ENCODE measurements around the gene ALDOB.
A peak's percentile ranks its signal among the peaks of the same experiment; 100 is the strongest.
"Not testable (repeated sequence)": the region's sequence is repeated elsewhere in the genome, so short reads cannot be mapped to it uniquely, and the experiment has no call there.

Gene ALDOB

DNA sequence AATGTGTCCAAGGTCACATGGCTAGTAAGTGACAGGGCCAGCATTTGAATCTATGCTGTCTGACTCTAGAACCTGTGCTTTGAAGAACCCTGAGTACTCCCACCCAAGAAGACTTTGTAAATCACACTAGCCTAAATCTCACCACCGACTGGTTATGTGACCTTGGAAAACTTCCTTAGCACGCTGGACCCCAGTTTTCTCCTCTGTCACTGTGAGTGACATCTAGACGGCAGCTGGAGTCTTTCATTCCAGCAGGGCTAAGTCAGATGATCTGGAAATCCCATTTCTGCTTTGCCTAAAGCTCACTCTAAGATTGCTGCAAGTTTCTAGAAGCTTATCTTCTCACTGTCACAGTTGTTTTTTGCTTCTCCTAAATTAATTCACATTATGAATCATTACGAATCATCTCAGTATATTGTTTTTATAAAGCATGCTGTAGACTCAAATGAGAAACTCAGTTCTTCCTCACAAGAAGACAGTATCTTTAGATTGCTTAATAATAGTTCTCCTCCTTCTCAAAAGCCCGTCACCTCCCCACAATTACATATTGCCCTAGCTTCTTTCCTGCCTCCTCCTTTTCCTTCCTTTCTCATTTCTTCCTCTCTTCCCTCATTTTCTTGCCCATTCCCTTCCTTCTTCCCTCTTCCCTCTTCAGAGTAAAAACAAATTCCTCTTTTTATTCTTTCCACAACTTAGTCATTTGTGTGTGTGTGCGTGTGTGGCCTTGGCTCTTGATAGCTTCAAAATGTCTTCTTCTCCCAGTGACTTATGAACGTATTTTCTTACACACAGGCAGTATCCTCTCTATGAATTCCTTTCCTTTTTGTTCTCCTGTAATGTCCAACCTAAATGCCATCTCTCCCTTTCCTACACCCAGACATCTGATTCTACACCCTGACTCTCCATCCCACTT lies 16.8 kb downstream of the ALDOB start:
- no peak for DNase-seq

DNA sequence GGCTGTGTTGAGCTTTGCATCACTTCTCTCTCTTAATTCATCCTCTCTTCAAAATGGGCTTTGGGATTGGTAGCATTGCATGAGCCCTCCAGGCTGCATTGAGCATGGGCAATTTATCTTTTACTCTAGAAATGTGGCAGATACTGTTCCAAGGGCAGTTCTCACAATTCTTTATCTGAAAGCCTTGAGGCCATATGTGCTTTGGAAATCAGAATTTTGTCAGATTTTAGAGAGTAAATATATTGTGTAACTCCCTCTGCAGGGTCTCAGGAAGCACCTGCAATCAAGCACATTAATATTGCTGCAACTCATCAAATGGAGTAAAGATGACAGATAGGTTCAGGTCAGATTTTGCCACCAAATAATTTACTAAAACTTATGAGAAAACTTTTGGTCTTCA lies 17.6 kb downstream of the ALDOB start:
- DNase-seq, result no peak

DNA sequence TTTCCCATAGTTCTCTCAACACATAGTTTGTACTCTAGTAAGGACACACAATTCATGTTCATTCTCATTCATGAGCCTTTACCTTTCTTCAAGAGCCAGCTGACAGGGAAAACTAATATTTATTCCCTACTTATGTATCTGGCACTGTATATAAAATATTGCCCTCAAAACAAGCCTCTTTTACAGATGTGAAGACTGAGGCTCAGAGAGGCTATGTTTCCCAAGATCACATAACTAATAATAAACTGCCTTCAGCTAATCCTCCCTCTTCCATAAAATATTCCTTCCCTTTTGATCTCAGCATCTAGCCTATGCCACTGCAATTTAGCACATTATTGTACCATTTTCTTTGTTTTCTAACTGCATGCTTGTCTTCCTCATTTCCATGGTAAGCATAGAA lies 18.2 kb downstream of the ALDOB start:
- no peak for DNase-seq

DNA sequence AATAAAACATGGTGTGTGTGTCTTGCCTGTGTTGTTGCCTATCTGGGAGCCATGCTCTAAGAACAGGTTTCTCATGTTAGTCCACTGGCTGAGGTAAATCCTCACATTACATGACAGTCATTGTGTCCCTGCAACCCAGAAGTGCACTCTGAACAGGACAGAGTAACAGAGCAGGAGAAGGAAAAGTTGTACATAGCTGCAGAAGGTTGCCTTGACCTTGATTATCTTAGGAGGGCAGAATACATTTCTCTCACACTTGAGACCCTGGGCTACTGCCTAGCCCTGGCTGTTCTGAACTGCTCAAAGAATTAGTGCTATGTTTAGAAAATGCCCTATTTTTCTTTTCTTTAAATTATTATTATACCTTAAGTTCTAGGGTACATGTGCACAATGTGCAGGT lies 20.0 kb downstream of the ALDOB start:
- no peak for DNase-seq

DNA sequence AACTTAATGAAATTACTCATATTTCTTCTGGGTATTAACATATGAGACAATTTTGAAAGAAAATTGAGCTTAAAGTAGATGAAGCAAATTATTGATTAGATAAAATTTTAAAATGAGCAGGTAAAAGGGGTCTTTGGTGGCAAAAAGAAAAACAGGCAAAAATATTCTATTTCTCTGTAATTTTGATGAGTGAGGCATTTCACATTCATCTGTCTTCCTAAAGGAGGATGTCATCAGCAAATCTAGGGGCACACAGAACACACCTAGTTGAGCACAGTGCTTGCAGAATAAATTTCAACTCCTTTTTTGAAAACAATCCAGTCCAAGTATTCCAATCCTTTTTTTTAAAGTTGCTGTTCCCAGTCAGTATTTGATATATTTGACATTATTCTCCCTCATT lies 20.7 kb downstream of the ALDOB start:
- DNase-seq, result no peak

DNA sequence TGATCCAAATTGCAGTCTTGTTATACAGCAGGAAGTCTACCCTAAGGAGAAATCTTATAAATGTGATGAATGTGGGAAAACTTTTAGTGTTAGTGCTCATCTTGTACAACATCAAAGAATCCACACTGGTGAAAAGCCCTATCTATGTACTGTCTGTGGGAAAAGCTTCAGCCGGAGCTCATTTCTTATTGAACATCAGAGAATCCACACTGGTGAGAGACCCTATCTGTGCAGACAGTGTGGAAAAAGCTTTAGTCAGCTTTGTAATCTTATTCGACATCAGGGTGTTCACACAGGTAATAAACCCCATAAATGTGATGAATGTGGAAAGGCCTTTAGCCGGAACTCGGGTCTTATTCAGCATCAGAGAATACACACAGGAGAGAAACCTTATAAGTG lies 26.5 kb downstream of the ALDOB start:
- DNase-seq, result no peak

DNA sequence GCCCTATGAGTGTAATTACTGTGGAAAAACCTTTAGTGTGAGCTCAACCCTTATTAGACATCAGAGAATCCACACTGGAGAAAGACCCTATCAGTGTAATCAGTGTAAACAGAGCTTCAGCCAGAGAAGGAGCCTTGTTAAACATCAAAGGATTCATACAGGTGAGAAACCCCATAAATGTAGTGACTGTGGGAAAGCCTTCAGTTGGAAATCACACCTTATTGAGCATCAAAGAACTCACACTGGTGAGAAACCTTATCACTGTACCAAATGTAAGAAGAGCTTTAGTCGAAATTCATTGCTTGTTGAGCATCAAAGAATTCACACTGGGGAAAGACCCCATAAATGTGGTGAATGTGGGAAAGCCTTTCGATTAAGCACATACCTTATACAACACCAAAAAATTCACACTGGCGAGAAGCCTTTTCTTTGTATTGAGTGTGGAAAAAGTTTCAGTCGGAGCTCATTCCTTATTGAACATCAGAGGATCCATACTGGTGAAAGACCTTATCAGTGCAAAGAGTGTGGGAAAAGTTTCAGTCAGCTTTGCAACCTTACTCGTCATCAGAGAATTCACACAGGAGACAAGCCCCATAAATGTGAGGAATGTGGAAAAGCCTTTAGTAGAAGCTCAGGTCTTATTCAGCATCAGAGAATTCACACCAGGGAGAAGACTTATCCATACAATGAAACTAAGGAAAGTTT lies 27.0 kb downstream of the ALDOB start:
- DNase-seq, result no peak

DNA sequence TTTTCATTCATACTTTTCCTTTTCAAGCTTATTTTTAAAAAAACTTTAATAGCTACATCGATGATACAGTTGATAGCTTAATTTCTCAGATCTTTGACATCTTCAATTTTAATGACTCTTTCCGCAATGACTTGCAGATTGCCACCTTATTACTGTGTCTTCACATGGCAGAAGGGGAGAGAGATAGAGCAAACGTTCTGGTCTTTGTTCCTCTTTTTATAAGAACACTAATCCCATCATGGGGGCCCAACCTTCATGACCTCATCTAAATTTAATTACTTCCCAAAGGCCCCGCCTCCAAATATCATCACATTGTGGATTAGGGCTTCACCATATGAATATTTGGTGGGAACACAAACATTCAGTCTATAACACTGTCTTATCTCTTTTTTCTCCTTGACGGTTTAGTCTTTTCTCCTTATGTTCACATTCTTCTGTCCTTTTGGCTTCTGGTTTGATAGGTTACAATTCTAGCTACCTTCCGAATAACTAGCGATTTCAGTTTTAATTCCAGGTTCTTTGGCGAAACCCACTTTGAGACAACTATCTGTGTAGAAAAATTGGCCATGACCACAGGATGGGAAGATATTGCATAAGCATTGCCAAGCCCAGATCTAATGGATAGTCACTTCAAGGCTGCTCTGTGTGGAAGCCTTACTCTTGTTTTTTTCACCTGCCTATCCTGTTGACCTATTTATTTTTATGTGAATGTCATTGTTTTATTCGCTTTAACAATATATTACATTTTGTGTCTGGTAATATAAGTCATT lies 31.9 kb downstream of the ALDOB start:
- no peak for DNase-seq

DNA sequence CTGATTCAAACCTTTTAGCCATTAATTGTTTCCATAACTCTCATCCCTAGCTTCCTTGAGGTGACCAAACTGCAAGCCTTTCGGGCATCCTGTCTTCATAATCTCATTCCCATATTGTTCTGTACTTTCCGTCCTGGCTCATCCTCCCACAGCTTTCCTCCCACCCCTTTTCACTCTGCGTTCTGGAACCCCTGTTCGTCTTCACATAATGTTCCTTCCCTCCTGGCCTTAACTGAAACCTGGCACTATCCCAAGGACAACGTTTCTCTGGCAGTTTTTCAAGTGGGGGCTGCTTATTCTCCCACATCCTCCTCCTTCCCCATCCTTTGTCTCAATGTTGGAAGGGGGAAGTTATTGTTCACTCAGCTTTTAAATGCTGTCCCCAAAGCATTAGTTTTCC lies 35.5 kb downstream of the ALDOB start:
- no peak for DNase-seq

DNA sequence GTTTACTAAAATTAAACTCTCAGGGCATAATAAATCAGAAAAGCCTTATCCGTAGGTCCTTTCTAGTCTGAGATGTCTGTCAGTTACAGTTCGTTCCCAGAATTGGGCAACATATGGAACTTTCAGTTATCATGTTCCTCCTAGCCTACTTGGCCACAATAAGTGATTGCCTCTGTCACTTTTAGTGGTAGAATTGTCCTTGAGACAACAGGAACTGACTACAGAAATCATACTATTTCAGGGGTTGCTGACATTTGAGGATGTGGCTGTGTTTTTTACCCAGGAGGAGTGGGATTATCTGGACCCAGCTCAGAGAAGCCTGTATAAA lies 36.0 kb downstream of the ALDOB start:
- DNase-seq, result no peak

DNA sequence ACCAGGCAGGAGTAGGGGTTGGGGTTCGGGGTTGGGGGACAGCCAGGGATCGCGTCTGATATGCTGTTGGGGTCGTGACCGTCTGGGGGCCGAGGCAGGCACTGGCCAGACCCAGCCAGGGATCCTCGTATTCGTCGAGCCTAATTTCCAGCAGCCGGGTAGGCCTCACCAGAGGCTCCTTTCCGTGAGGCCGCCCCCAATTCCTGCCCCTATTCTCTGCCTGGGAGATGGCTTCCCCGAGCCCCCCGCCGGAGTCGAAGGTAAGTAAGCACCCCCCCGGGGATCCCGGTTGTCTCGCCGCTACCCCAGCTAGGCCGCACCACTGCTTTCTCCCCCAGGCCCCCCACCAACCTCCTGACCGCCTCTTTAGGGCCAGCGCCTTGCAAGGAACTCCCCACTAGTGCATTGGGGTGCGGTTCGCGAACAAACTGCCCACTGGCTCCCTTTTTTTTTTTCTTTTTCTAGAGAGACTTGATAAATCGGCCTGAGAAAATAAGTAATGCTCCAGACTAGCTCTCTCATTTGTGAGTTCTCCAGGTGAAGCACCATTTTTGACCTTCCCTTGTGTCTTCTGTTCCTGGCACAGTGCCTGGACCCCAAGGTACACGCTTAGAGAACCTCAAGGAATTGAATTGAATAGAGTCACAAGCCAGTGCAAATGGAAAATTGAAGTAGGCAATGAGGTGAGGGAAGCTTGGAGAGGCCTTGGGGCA lies 36.5 kb downstream of the ALDOB start:
- DNase-seq, result no peak

DNA sequence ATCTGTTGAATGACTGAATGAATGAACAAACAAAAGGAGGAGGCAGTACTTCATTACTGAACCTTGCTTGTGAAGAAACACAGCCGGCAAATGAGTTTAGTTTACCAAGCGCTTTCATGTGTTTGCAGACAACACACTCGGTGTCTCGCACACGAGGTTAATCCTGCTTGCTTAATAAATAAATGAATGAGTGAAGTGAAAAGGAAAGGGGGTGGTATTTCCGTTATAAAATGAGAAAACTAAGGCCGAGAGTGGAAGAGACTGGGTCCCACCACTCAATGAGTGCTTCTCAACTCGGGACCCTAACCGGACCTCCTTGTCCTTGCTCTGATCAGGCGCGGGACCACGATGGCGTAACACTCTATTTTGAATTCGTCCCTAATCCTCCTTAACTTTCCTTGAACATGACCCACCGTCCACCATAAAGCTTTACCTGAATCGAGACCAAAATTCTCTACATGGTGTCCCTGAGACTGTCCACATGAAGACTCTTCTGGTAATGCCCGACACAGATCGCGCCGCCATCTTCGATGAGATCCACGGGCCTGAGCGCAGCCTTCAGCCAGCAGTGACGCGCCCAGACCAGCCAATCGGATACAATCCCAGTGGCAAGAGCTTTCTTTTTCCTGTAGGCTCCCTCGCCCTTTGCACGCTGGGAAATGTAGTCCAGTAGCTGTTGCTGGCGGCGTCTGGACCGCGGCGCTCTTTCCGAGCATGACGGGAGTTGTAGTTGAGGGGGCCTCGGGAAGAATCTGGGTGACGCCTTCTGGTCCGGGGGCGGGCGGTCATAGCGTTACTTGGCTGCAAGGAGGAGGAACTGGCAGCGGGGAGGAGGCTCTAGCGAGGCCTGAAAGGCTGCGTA lies 37.3 kb downstream of the ALDOB start, which contains the start of the genes MRPL50 and ZNF189:
TSS of gene MRPL50 (minus strand) at position 551 of the 862 bp plus-strand sequence. CDS start at position 525, 26 bp downstream.
TSS of gene ZNF189 (plus strand) at position 784 of the 862 bp plus-strand sequence. CDS start 306 bp downstream, outside the sequence.
- DNase-seq, result peak; percentile 95

DNA sequence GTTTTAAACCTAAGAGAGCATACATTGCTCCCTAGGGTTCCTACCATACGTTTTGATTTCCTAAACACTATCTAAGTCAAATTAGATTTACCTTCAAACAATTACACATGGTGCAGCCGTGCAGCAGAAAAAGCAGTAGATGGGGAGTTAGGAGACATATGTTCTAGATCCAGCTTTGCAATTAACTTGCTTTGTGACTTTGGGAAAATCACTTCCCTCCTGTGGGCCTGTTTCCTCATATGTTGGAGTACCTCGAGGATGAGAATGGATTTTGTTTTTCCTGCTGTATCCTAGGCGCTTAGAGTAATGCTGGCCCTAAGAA lies 37.9 kb downstream of the ALDOB start:
- DNase-seq, result no peak

DNA sequence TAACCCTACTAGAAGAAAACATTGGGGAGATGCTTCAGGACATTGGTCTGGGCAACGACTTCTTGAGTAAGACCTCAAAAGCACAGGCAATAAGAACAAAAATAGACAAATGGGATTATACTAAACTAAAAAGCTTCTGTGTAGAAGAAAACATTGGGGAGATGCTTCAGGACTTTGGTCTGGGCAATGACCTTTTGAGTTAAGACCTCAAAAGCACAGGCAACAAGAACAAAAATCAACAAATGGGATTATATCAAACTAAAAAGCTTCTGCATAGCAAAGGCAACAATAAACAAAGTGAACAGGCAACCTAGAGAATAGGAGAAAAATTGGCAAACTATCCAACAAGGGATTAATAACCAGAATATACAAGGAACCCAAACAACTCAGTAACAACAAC lies 40.9 kb downstream of the ALDOB start:
- no peak for DNase-seq

DNA sequence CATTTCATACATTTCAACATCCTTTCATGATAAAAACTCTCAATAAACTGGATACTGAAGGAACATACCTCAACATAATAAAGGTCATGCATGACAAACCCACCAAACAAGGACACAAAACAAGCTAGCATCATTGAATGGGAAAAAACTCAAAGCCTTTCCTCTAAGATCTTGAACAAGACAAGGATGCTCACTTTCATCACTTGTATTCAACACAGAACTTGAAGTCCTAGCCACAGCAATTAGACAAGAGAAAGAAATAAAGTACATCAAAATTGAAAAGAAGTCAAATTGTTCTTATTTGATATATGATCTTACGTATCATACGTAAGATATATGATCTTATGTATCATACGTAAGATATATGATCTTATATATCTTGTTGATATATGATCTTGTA lies 42.4 kb downstream of the ALDOB start:
- DNase-seq, result no peak

DNA sequence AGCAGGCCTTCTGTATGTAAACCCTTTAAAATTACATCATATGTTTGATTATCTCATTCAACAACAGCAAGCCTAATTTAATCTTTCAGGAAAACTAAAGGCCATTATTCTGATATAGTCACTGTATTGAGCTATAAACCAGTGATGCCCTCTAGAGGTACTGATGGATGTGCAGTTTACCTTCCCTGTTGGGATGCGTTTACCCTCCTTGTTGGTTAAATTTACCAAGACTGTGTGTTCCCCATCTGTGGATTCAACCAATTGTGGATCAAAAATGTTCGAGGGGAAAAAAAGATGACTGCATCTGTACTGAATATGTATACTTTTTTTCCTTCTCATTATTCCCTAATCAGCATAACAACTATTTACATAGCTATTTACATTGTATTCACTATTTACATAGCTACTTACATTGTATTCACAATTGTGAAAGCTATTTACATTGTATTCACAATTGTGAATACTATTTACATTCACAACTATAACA lies 47.0 kb downstream of the ALDOB start:
- peak; percentile 38 for DNase-seq

DNA sequence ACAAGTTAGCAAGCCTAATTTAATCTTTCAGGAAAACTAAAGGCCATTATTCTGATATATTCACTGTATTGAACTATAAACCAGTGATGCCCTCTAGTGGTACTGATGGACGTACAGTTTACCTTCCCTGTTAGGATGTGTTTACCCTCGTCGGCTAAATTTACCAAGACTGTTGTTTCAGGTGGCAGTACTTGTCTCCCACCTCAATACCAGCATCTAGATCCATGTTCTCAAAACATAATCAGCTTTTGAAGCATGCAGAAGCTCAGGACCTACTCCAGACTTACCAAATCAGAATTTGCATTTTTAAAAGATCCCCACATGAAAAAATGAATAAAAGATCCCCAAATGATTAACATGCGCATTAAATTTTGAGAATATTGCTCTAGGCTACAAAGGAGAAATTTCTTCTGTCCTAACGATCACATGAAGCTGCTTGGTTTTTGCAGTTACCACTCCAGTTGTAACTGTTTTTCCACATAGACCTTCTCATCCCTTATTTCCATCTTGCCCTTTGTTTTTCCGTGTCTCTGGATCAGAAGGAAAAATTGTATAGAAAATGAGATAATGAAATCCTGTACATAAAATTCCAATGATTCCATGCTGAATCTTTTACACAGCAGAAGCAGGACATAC lies 47.6 kb downstream of the ALDOB start:
- DNase-seq, result peak; percentile 55

DNA sequence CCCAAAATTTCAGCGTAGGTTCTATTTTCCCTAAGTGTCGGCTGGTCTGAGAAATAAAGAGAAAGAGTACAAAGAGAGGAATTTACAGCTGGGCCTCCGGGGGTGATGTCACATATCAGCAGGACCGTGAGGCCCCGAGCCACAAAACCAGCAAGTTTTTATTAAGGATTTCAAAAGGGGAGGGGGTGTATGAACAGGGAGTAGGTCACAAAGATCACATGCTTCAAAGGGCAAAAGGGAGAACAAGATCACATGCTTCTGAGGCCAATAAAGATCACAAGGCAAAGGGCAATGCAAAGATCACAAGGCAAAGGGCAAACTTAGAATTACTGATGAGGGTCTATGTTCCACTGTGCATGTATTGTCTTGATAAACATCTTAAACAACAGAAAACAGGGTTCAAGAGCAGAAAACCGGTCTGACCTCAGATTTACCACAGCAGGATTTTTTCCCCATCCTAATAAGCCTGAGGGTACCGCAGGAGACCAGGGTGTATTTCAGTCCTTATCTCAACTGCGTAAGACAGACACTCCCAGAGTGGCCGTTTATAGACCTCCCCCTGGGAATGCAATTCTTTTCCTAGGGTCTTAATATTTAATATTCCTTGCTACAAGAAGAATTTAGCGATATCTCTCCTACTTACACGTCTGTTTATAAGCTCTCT lies 50.6 kb downstream of the ALDOB start, which contains the start of gene BAAT:
TSS of gene BAAT (minus strand) at position 134 of the 664 bp plus-strand sequence. CDS start 13,602 bp downstream, outside the sequence.
- DNase-seq, result not testable (repeated sequence)

DNA sequence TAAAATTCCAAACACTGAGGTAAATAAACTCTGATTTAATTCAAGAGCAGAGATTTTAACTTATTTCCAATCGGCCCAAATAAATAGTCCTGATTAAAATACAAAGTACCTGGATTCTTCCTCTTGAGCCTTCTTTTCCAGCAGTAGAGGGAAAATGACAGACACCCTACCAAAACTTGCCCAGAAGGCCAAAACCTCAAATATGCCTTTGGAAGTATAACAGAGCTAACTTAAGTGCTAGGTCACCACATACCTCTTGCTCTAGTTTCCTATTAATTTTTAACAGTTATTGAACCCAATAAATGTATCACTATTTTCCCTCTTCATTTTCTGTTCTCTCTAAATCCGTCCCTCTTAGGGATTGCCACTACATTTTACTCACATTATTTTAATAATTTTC lies 52.2 kb downstream of the ALDOB start:
- no peak for DNase-seq

DNA sequence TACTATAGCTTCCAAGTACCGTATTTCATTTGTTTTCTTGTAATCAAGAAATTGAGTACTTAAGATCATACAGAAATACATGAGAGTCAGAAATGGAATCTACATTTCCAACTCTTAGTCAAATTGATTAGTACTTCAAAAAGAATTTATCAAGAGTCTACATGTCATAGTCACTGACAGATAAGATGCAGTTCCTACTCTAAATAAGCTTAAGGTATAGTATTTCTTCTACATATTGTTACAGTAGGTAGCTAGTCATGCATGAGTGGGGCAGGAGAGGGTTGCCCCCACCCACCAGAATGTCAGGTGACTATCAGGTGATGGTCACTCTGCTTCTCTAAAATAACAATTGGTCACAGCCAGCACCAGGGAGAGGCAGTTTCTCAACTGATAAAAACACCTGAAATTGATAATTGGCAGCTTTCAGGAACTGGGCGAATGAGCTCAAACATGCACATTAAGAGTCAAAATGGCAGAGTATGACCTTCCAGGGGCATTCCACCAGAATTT lies 53.7 kb downstream of the ALDOB start:
- no peak for DNase-seq

Measured in NCI-H2081 treated with DMSO at 0.1 percent for 48 hours (cell line).